ENCODE results near the gene FRY.

Gene FRY

DNA sequence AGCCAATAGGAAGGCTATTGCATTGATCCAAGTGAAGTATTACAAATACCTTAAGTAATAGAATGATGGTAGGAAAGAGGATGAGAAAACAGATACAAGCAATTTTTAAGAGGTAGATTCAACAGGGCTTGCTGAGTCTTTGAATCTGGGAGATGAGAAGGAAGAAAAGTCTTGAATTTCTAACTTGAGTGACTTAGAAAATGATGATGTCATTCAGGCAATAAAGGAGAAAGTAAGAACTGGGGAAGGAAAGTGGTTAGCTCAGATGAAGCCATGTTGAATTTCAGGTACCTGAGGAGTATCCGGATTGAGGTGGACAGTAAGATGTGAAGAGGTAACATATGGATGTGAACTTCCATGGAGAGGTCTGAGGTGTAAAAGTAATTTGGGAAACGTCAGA lies 15.5 kb upstream of the FRY start:
- no peak for DNase-seq

DNA sequence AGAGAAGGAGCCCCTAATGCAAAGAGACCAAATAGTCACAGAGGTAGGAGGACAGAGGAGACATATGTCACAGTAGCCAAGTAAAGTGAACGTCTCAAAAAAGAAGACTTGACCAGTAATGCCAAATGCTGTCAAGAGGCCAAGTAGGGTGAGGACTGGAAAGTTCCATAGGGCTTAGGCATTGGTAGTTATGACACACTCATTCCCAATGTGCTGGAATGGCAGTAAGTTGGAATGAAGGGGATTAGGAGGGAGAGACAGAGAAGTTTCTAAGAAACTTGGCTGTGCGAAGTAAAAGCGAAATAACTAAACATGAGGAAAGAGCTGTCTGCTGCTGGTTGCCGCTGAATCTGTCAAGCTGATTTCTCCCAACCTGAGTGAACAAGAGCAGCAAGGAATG lies 14.9 kb upstream of the FRY start:
- DNase-seq = no peak

DNA sequence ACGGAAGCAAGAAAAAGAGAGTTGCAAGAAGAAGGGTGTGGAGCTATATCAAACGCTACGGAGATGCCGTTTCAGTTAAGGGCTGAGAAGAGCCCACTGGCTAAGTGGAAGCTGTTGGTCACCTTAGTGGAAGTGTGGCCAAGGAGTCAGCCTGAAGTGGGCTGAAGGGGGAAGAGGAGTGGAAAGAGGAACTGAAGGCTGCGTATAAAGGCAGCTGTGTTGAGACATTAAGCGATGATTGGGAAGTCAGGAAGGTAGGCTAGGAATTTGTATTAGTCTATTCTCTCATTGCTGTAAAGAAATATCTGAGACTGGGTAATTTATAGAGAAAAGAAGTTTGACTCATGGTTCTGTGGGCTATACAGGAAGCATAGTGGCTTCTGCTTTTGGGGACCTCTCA lies 14.1 kb upstream of the FRY start:
- DNase-seq = no peak

- DNase-seq = peak in 21 of 51 donors; percentile 1 to 67 (median 24)
These were observed 11.9 kb upstream of the FRY start for GRCh38 chr13:32019612-32020233.

DNA sequence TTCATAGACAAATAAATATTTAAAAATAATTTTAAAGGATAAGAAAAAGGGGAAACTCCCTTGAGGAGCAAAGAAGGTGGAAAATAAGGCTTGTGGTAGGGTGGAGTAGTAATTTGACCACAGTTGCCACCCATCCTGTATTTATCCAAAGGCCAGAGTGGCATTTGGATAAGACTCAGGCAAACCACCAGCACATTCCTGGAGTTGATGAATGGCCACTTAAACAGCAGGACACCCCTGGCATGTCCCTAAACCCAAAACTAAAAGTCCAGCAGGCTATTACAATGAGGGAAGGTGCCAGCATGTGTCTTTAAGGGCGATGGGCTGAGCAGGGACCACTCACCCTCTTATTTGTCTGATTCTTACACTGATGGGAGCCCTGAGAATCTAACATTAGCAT lies 9.8 kb upstream of the FRY start:
- no peak for DNase-seq

DNA sequence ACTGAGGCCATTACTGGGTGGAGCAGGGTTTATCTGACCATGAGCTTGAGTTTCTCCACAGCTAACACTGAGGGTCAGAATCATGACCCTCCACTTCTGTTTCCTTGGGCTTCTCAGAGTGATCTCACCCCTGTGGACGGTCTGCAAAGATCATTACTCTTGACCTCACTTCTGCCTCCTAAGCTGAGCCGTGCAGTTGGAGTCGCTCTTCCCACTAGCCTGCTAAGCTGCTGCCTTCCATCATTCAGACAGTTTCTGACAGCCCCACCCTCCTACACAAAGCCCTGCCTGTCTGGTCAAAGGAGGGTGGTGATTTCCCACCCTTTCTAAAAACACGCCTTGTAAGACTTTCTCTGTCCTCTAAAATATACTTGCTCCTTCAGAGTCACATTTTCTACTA lies 9.3 kb upstream of the FRY start:
- DNase-seq = no peak

GRCh38 chr13:32023096-32023495 lies 8.5 kb upstream of the FRY start:
- no peak for DNase-seq

DNA sequence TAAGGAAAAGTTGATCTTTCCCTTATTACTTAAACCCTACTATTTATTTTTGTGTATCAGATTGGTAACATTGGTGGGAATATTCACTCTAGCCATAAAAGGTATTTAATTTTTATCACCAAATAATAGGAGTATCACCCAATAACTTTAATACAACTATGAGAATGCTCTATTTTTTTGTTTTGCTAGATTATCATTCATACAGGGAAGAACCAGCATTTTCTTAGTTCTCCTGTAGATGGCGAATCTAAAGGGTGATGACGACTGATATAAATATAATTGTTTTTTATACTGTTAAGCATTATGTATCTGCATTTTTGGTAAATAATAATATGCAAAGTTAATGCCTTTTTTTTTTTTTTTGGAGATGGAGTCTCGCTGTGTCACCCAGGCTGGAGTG lies 7.9 kb upstream of the FRY start:
- DNase-seq = no peak

DNA sequence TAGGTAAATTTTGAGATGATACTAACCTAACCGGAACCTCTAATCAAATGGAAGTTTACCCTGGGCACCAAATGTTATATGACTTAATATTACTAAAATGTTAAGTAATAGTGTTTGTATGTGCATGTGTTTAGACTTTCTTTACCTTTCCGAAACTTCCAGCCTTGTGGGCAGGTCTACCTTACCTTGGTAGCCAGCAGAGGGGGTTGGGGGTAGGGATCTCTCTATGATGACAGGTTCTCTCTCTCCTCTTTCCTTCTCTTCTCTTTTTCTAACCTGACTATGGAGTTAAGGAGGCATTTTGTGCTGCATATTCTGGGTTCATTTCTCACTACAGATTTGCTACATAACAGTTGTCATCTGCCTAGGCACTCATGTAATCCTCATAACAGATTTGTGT lies 6.8 kb upstream of the FRY start:
- DNase-seq = no peak

DNA sequence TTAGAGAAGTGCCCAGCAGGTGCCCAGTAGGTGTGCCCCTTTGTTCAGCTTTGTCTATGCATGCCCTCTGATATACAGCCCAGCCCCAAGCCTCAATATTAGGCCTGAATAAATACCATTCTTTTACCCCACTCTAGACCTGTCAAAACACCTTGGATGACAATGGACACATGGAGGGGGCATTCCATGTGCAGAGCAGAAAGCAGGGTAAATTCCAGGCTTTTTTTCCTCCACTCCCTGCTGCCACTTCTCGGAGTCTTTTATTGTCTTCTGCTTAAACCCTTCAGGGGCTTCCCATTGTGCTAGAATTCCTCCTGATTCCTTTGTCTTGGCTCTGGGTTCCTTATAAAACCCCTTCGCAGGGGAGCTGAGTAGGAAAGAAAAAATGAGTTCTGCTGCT lies 5.8 kb upstream of the FRY start:
- no peak for DNase-seq

DNA sequence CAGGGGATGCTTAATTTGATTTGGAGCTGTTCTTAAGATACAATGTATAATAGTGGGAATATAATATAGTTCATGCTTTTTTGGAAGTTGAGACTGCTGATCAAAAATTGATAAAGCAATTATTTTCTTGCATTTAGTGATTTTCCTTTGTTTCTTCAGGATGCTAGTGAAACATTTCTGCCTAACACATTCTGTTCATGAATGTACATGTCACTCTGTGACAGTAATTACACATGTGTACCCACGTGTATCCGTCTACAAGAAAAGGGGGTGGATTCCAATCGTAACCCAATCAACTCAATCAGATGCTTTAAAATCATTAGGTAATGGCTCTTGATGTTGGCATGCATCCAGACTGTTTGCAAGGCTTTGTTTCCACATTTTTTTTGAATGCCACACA lies 5.0 kb upstream of the FRY start:
- no peak for DNase-seq

DNA sequence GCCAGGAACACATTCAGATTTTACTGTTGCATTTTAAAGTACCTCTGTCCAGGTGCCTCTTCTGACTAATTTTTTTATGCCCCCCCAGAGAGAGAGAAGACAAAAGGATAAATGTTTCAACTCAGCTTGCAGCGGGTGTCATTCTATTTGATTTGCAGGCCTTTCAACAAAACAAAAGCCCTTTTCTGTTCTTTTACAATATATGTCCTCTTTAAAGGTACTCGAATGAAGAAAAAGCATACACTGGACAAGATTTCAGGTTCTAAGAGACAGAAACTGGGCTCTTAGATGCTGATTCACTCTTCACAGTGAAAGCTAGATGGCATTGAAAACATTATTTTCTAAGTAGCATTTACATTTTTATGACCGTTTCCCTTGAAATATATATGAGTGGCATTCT lies 2.9 kb upstream of the FRY start:
- DNase-seq = no peak

DNA sequence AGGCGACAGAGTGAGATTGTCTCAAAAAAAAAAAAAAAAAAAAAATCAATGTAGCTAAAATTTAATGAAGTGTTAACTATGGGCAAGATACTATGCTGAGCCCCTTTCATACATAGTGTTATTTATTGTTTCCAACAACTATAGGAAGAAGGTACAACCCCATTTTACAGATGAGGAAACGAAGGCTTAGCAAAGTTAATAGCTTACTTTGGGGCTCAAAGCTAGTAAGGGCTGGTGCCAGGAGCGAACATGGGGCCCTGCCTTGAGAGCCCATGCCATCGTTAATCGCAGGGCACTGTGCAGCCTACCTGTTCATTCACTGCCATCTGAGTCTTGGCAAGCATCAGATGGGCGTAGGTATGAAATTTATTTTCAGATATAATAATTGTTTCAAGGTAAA lies 1.9 kb upstream of the FRY start:
- DNase-seq = no peak

DNA sequence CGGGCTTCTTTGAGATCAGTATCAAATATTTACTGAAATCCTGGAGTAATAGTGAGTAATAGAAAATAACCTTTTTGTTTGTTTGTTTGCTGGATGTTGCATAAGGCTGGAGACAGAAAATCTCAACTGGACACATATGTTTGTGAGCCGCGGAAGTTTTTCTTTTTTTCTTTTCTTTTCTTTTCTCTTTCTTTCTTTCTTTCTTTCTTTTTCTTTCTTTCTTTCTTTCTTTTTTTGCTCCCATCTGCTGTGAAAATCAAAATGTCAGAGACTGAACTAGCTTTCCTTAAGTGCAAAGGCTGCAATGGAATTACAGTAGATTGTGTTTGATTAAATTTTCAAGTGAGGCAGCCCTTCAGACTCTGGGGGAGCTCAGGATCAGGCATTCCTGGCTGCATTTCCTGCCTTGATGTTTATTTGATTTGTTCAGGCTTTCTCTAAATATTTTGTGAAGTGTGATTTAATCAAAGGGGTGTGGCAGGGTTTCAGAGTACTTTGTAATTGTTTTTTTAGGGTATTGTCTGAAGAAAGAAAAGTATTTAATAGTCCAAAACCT lies 319 bp downstream of the FRY start:
- peak in 1 of 51 donors; percentile 58 for DNase-seq

- DNase-seq = peak in 1 of 51 donors; percentile 16
These were observed 1.2 kb downstream of the FRY start for GRCh38 chr13:32032759-32033158.

DNA sequence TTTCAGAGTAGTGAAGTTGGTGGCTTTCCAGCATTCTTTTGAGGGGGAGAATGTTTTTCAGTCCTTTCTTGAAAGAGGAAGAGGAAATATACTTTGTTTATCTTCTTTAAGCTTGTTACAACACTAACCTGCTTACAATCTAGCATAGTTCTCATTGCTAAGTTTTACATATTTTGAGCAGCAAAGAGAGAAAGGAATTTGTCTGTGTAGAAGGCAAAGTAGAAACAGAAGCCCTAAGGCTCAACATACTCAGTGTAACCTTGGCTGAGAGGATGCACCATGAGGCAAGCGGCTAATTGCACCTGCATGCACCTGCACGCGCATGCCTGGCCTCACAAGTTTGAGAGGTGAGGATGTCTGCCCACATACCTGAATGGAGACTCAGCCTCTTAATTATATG lies 2.2 kb downstream of the FRY start:
- no peak for DNase-seq

DNA sequence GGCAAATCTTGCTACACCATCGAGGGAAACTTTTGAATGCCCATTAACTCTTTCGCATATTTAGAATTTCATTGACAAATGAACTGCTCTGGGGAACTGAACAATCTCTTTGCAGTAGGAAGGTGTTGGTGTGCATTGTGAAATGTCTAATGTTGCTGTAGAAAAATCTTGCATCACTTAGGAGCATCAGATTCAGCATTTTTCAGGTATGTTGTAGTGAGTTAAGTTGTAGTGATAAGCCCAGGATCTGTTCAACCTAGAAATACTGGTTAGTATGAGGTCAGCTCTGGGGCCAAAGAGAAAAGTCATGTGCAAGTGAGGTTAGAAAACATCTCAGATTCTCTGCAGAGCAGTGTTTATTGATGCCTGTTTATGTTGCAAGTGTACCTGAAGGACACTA lies 4.1 kb downstream of the FRY start:
- no peak for DNase-seq

DNA sequence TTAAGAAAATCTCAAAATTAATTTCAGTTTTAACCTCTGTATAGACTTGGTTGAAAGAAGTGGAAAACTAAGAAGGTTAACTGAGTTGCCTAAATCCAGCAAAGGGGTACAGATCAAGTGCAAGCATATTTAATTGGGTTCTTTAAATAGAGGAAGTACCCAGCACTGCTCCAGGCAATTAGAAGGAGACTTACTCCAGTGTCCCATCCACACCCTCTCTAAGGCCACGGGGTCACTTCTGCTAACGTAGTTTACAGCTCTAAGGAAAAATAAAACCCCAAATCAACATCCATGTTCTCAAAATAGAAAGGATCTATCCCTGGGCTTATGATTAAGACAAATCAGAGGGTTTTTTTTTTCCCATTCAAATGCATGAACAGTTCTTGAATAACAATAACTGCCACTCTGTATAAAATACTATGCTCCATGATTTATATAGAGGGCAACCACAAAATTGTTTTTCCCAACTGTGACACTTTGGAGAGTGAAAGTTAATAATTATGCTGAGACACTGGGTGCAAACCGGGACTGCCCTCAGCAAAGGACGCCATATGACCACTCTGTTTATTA lies 4.6 kb downstream of the FRY start:
- DNase-seq = no peak

- no peak for DNase-seq
These were observed 5.2 kb downstream of the FRY start for GRCh38 chr13:32036757-32037156.

- DNase-seq = no peak
These were observed 5.9 kb downstream of the FRY start for GRCh38 chr13:32037471-32037870.

- DNase-seq = no peak
These were observed 6.8 kb downstream of the FRY start for GRCh38 chr13:32038343-32038742.

DNA sequence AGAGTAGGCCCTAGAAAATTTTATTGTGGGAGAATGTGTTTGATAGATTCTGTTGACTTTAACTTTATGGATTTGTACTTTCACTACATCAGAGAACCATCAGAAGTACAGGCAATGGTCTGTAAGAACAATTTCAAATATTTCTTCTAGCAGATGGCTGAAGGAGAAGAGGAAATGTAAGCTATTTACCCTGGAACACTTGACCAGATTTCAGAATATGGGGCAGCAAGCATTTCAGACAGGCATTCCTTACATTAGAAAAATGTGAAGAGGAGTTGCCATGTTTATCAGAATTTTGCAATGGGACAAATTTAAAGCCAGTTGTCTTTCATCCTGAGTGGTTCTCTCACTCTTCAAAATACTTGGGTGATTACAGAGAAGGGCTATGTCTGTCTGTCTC lies 7.5 kb downstream of the FRY start:
- DNase-seq = no peak

DNA sequence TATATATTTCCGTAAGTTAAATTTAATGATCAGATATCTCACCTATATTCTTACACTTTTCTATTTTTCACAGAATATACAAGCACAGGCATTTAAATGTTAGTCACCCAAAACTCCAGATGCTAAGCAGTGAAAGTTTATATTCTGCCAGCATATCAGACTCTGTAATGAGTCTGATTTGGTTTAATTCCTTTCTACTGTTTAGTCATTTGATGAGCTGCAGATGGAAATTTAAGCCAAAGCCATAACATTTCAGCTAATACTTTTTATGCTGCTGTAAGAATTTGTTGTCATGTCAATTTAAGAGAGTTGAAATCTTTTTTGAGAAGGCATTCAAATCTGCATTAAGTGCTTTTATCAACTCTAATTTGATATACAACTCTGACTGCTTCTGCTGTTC lies 8.0 kb downstream of the FRY start:
- no peak for DNase-seq

Data from hypothalamus (tissue), 51 donors.